Eye (tissue), 1 donor: ENCODE measurements around the gene RPTOR.
A peak's percentile ranks its signal among the peaks of the same experiment; 100 is the strongest.
"Not testable (repeated sequence)": the region's sequence is repeated elsewhere in the genome, so short reads cannot be mapped to it uniquely, and the experiment has no call there.

Experiments used
- DNase-seq: peaks from one replicate; pipeline ENCODE4 v3.0.0-alpha.2; 2015

Gene RPTOR

GRCh38 chr17:80516171-80516932 lies 28.3 kb upstream of the RPTOR start:
- no peak for DNase-seq

GRCh38 chr17:80517641-80518040 lies 27.0 kb upstream of the RPTOR start:
- no peak for DNase-seq

GRCh38 chr17:80518392-80518791 lies 26.2 kb upstream of the RPTOR start:
- no peak for DNase-seq

- DNase-seq, result no peak
Measured at GRCh38 chr17:80519091-80519781, 25.4 kb upstream of the RPTOR start.

GRCh38 chr17:80520810-80521455 lies 23.7 kb upstream of the RPTOR start:
- DNase-seq, result no peak

- no peak for DNase-seq
Measured at GRCh38 chr17:80523054-80523744, 21.4 kb upstream of the RPTOR start.

- DNase-seq, result no peak
Measured at GRCh38 chr17:80523956-80524712, 20.5 kb upstream of the RPTOR start.

- no peak for DNase-seq
Measured at GRCh38 chr17:80526116-80526910, 18.3 kb upstream of the RPTOR start.

- no peak for DNase-seq
Measured at GRCh38 chr17:80527016-80527645, 17.5 kb upstream of the RPTOR start.

- peak; percentile 10 for DNase-seq
Measured at GRCh38 chr17:80528536-80528935, 16.1 kb upstream of the RPTOR start.

GRCh38 chr17:80529104-80529903 lies 15.3 kb upstream of the RPTOR start:
- DNase-seq, result peak; percentile 37

- no peak for DNase-seq
Measured at GRCh38 chr17:80529904-80530292, 14.7 kb upstream of the RPTOR start.

- no peak for DNase-seq
Measured at GRCh38 chr17:80531400-80531799, 13.2 kb upstream of the RPTOR start.

- not testable (repeated sequence) for DNase-seq
Measured at GRCh38 chr17:80537386-80537785, 7.3 kb upstream of the RPTOR start.

GRCh38 chr17:80538484-80538883 lies 6.2 kb upstream of the RPTOR start:
- no peak for DNase-seq

GRCh38 chr17:80539022-80539641 lies 5.5 kb upstream of the RPTOR start:
- peak; percentile 38 for DNase-seq

- DNase-seq, result no peak
Measured at GRCh38 chr17:80545499-80545826, 825 bp downstream of the RPTOR start.

GRCh38 chr17:80546267-80546666 lies 1.6 kb downstream of the RPTOR start:
- no peak for DNase-seq

GRCh38 chr17:80552523-80552922 lies 7.9 kb downstream of the RPTOR start:
- no peak for DNase-seq

- no peak for DNase-seq
Measured at GRCh38 chr17:80555266-80555665, 10.6 kb downstream of the RPTOR start.
